ENCODE measurements around the gene NLRP13. TPM values are rescaled to one million over a fixed set of nuclear protein-coding genes. Genes with fewer than 3 reads are reported as not detected.
"Not testable (repeated sequence)": the region's sequence is repeated elsewhere in the genome, so short reads cannot be mapped to it uniquely, and the experiment has no call there.

NLRP13 gene
- total and polyA plus RNA-seq, 2 experiments from 2014 or later = not detected

DNA sequence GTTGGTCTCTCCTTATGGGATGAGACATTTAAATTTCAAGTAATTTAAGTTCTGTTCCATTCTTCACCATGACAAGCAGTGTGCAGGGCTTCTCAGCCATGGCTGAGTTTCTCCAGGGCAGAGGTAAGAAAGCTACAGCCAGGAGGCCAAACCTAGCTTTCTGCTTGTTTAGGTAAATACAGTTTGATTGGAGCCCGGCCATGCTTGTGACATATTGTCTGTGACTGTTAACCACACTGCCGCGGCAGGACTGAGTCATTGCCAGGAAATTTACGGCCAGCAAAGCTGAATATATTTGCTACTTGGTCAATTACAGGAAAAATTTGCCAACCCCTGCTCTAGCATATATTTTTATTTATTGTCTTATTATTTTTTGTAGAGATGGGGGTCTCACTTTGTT is 26.2 kb upstream of the NLRP13 start:
- no peaks in the 10 kb centered on the region for H3K36me3 ChIP-seq
- no peaks in the 10 kb centered on the region for H3K4me1 ChIP-seq (ENCODE audit: low read depth)
- no peak overlapping the region for H3K27ac ChIP-seq
- no peaks in the 10 kb centered on the region for H3K9me3 ChIP-seq (ENCODE audit: low read depth)
- H3K27me3 ChIP-seq = no peaks in the 10 kb centered on the region
- DNase-seq (ENCODE audit: low read depth in 1 of 2, low spot score in 1 of 2) = no peak
- TF ChIP-seq, protein P1, sequence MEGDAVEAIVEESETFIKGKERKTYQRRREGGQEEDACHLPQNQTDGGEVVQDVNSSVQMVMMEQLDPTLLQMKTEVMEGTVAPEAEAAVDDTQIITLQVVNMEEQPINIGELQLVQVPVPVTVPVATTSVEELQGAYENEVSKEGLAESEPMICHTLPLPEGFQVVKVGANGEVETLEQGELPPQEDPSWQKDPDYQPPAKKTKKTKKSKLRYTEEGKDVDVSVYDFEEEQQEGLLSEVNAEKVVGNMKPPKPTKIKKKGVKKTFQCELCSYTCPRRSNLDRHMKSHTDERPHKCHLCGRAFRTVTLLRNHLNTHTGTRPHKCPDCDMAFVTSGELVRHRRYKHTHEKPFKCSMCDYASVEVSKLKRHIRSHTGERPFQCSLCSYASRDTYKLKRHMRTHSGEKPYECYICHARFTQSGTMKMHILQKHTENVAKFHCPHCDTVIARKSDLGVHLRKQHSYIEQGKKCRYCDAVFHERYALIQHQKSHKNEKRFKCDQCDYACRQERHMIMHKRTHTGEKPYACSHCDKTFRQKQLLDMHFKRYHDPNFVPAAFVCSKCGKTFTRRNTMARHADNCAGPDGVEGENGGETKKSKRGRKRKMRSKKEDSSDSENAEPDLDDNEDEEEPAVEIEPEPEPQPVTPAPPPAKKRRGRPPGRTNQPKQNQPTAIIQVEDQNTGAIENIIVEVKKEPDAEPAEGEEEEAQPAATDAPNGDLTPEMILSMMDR (IDR thresholded peaks at IDR 0.05; ENCODE audit: low read depth, low read length) = no peak
- H3K4me3 ChIP-seq = no peak overlapping the region

DNA sequence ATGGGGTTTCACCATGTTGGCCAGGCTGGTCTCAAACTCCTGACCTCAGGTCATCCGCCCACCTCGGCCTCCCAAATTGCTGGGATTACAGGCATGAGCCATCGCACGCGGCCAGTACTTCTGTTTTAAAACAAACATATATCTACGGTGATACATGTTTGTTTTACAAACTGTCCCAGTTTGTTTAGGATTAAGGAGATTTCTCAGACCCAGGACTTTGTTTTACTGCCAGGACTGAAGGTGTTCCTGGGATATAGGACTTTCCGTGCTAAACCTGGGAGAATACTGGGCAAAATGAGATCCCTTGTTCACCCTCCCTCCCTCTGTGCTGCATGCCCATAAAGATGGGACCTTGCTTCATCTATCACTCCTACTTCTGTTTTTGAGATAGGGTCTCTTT is 24.3 kb upstream of the NLRP13 start:
- no peaks in the 10 kb centered on the region for H3K27me3 ChIP-seq
- H3K27ac ChIP-seq = no peak overlapping the region
- no peaks in the 10 kb centered on the region for H3K4me1 ChIP-seq (ENCODE audit: low read depth)
- no peaks in the 10 kb centered on the region for H3K9me3 ChIP-seq (ENCODE audit: low read depth)
- no peak overlapping the region for H3K4me3 ChIP-seq
- no peak for DNase-seq (ENCODE audit: low read depth in 1 of 2, low spot score in 1 of 2)
- TF ChIP-seq, protein P1 (IDR thresholded peaks at IDR 0.05; ENCODE audit: low read depth, low read length) = no peak
- H3K36me3 ChIP-seq = no peaks in the 10 kb centered on the region

DNA sequence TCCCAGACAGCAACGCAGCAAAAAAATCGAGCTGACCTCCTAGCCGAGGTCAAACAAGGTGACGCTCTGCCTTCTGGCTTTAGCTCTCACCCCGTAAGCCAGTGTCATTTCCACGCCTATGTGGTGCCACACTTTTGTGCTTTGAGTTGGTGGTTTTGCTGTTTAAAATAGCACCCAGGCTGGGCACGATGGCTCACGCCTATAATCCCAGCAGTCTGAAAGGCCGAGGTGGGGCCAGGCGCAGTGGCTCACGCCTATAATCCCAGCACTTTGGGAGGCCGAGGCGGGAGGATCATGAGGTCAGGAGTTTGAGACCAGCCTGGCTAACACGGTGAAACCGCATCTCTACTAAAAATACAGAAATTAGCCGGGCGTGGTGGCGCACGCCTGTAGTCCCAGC is 18.4 kb upstream of the NLRP13 start:
- H3K4me3 ChIP-seq; H3K4me1 ChIP-seq (ENCODE audit: low read depth); DNase-seq (ENCODE audit: low read depth in 1 of 2, low spot score in 1 of 2); H3K9me3 ChIP-seq (ENCODE audit: low read depth); H3K36me3 ChIP-seq; H3K27ac ChIP-seq; H3K27me3 ChIP-seq: not testable (repeated sequence)

DNA sequence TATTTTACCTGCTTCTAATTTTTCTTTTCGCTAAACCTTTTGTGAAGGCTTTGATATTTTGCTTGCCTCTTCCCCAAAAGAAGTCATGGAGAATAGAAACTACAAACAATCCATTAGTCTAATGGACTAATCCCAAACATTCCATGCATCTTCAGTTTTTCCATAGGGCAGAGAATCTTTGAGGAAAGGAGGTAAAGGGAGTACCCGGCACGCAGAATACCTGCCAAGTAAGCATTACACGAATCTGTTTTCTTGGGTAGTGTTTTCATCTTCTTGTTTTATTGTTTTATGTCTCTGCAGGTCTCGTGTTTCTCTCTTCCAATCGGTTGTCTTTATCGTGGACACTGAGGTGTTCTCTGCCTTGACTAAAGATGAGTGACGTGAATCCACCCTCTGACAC is 15.4 kb upstream of the NLRP13 start, which contains the start of gene NLRP8:
Gene NLRP8, plus strand, starts transcription at position 301 of the 400 bp plus-strand sequence.
- no peak within 1 kb of the TSS for H3K4me3 ChIP-seq

DNA sequence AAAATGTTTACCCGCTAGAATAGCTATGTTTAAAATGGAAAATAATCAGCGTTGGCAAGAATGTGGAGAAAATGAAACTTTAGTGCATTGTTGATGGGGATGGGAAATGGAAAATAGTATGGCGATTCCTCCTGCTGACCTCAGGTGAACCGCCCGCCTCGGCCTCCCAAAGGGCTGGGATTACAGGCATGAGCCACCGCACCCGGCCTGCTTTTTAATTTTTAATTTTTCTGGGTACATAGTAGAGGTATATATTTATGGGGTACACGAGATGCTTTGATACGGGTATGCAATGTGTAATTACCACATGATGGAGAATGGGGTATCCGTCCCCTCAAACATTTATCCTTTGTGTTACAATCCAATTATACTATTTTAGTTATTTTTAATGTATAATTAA is 8.2 kb upstream of the NLRP13 start:
- TF ChIP-seq, protein P1 (IDR thresholded peaks at IDR 0.05; ENCODE audit: low read depth, low read length) = no peak
- Histone ChIP-seq H3K27ac (no peak overlapping the region), H3K4me3 (no peak overlapping the region), H3K9me3 (ENCODE audit: low read depth) (no peaks in the 10 kb centered on the region), H3K36me3 (no peaks in the 10 kb centered on the region), H3K27me3 (no peaks in the 10 kb centered on the region), H3K4me1 (ENCODE audit: low read depth) (no peaks in the 10 kb centered on the region)
- no peak for DNase-seq (ENCODE audit: low read depth in 1 of 2, low spot score in 1 of 2)

More for the DNA sequence above, 15.4 kb upstream of the NLRP13 start, which contains the start of gene NLRP8:
- H3K27ac ChIP-seq = no peak within 1 kb of the TSS
- no peaks in the 10 kb centered on the region for H3K36me3 ChIP-seq
- H3K4me1 ChIP-seq (ENCODE audit: low read depth) = no peaks in the 10 kb centered on the region
- no peak for DNase-seq (ENCODE audit: low read depth in 1 of 2, low spot score in 1 of 2)
- H3K27me3 ChIP-seq = no peaks in the 10 kb centered on the region
- H3K9me3 ChIP-seq (ENCODE audit: low read depth) = no peaks in the 10 kb centered on the region
- TF ChIP-seq, protein P1 (IDR thresholded peaks at IDR 0.05; ENCODE audit: low read depth, low read length) = no peak

DNA sequence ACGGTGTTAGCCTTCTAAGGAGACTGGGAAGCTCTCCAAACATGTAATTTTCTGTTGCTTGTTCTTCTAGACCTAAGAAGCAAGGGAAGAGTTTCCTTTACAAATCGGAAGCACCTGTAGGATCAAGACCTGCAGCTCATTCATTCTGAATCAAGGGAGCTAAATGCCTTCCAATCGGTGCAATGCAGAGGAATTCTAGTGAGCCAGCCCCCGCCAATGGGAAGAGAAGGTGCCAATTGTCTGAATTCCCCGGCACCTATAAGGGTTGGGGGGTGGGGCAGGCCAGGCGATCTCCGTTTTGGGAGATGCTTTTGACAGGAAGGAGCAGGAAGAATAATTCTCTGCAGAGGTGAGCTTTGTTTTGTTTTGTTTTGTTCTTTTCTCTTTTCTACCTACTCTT is 7.1 kb upstream of the NLRP13 start:
- Histone ChIP-seq H3K4me1 (ENCODE audit: low read depth) (no peaks in the 10 kb centered on the region), H3K4me3 (no peak overlapping the region), H3K9me3 (ENCODE audit: low read depth) (no peaks in the 10 kb centered on the region), H3K27me3 (no peaks in the 10 kb centered on the region), H3K27ac (no peak overlapping the region), H3K36me3 (no peaks in the 10 kb centered on the region)
- TF ChIP-seq, protein P1 (IDR thresholded peaks at IDR 0.05; ENCODE audit: low read depth, low read length) = no peak
- DNase-seq (ENCODE audit: low read depth in 1 of 2, low spot score in 1 of 2) = no peak
